GM11168 (cell line): ENCODE measurements around the gene TIMP3.

Experiments
- in situ Hi-C: fragments of 300-500 bp; cut with MboI; formaldehyde crosslinking; loops from one replicate; pipeline ENCODE4 v1.12.0; 2022; ENCODE audit warnings: low sequenced_read_pairs; ENCODE audit not compliant: unreplicated experiment

The TIMP3 gene

GRCh38 chr22:32824531-32825312 is 23.2 kb downstream of the TIMP3 start:
- in situ Hi-C loops, result no loop called here

- in situ Hi-C loops, result no loop called here
These were observed 25.0 kb downstream of the TIMP3 start for GRCh38 chr22:32826537-32826936.

GRCh38 chr22:32827049-32827602 is 25.6 kb downstream of the TIMP3 start:
- in situ Hi-C loops, result no loop called here

DNA sequence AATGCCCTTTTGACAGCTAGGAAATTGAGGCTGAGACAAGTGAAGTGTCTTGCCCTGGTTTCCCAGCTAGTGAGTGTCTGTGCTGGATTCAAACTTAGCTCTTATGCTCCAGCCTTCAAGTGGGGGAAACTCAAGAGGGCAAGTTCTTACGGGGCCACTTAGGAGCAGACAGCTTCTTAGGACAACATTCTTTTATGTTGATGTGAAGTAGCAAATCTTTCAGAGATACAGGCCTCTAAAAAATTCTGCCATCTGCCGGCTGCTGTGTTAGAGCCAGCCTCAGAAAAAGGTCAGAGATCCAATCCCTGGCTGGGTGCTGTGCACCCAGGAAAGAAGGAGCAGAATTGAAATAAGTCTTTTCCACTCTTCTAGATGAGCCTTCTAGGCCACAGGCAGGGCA is 26.6 kb downstream of the TIMP3 start:
- in situ Hi-C loops, result no loop called here

DNA sequence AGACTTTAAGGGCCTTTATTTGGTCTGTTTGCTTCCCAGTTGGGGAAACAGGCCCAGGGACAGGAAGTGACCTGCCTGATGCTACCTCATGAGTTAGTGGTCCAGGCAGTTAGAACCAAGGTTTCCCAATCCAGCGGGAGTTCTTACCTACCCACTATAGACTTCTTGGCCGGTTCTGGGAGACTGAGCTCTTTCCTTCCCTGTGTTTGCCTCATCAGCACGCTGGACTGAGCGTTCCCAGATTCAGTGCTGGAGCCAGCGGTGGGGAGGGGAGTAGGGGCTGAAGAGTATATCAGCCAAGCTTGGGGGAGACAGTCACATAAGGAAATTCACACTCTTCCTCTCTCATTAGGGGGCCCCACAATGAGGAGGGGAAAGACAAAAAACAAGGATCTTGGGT is 27.1 kb downstream of the TIMP3 start:
- in situ Hi-C loops, result no loop called here

- in situ Hi-C loops, result no loop called here
These were observed 27.9 kb downstream of the TIMP3 start for GRCh38 chr22:32829451-32829851.

- in situ Hi-C loops, result no loop called here
These were observed 29.0 kb downstream of the TIMP3 start for GRCh38 chr22:32830473-32830872.

- in situ Hi-C loops, result no loop called here
These were observed 29.5 kb downstream of the TIMP3 start for GRCh38 chr22:32830957-32831356.

- in situ Hi-C loops, result no loop called here
These were observed 30.1 kb downstream of the TIMP3 start for GRCh38 chr22:32831584-32831983.

DNA sequence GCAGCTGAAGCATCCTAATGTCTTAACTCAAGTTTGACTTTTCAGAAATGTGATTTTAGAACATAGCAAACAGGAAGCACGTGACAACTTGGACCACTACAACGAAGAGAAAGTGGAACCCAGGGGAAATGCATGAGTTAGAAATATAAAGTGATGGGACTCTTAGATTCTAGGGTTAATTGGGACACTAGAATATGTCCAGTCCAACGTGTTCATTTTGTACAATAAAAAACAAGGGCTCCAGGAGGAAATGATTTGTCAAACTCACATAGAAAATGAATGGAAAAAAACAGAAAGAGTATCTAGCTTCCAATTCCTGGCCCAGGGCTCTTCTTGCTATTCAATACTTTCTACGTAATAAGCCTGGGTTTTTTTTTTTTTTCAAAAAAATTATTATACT is 30.7 kb downstream of the TIMP3 start:
- in situ Hi-C loops, result no loop called here

GRCh38 chr22:32836280-32837123 is 35.0 kb downstream of the TIMP3 start:
- in situ Hi-C loops, result no loop called here

DNA sequence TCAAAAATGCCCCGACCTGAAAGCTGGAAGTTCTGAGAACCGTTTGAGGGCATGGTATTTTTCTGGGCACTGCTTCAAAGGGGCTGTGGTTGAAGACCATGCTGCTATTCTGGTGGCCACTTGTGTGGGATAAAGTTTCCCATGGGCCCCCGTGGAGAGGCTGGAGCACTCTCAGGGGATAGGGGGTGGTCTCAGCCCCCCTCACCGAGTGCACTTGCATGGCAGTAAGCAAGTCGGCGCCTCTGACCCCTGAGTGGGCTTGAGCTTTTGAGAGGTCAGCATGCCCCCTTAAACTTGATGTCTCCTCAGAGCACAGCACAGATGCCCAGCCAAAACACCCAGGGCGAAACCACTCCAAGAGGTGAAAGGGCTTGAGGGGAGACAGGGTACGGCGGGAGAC is 35.6 kb downstream of the TIMP3 start:
- in situ Hi-C loops, result no loop called here

DNA sequence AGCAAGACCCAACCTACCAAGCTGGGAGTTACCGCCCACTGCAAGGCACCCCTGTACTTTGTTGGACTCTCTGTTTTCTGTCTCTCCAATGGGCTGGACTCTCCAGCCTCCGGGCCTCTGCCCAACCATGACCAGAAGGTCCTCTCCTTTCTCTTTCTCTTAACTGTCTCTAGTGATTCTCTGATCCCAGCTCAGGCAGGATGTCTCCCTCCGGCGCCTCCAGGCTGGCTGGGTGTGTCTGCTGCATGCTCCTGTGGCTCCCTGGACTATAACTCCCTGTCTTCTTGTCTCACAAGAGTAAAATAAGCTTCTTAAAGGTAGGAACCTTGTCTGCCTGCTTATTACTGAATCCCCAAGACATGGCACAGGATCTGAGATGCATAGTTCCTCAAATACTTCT is 36.3 kb downstream of the TIMP3 start:
- in situ Hi-C loops, result no loop called here

DNA sequence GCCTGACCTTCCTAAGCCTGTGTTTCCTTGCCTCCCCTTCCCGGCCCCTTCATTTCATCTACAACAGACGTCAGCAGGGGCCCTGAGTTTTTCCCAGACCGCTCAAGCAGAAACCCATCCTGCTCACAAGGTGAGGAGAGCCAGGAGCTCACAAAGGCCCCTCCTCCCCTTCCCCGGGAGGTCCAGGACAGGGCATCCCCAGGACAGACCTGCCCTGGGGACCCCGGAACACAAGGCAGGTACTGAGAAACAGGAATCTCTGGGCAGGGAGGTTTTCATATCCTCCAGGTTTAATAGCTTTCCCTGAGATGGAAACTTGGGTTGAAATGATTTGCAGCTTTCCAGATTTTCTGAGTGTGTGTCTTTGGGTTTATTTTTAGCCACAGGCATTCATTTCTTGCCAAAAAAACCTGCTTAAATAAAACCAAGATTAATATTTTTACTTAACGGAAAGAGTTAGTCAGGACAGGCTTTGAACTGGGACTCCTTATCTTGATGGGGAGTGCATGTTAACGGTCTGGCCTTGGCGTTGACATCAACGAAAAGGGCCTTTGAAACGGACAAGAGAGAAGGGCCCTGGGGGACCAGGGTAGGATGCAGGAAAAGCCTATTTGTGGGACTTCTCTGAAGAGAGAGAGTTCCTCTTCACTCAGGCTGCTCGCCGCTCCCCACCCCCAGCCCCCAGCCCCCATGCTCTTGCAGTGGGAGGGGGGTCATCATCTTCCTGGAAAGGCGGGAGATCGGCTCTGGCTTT is 38.5 kb downstream of the TIMP3 start:
- in situ Hi-C loops, result no loop called here

GRCh38 chr22:32841175-32841574 is 39.7 kb downstream of the TIMP3 start:
- in situ Hi-C loops, result no loop called here

DNA sequence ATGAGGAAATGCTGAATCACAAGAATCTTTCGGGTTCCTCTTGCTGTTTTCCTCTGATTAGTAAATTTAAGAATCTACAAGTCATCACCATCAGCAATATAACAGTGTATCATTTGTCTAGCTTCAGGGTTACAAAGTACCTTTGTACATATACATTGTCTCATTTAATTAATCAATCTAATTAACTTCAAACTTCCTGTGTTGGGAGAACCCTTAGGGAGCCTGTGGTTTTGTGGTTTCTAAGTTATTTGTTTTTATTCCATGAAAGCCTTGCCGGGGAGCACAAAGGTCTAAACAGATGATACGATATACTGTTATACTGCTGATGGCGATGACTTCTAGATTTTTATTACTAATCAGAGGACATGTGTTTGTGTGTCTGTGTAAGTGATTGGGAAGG is 41.0 kb downstream of the TIMP3 start:
- in situ Hi-C loops, result no loop called here

GRCh38 chr22:32843300-32843699 is 41.8 kb downstream of the TIMP3 start:
- in situ Hi-C loops, result no loop called here

DNA sequence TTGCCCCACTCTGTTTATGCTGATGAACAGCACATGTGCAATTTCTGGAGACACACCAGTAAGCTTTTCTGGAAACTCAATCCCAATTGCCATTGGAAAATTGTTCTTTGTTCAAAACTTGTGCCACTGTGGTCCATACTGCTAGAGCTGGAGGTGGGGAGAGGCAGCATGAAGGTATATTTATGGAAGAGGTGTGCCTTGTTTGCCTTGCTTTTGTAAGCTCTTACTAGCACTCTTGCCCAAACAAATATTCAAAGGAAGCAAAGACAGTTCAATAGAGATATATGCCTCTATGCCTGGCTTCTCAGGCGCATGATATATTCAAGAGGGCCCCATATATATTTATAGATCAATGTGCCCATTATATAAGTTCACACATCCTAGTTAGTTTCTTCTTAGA is 42.7 kb downstream of the TIMP3 start:
- in situ Hi-C loops, result no loop called here

- in situ Hi-C loops, result no loop called here
These were observed 45.4 kb downstream of the TIMP3 start for GRCh38 chr22:32846780-32847491.

DNA sequence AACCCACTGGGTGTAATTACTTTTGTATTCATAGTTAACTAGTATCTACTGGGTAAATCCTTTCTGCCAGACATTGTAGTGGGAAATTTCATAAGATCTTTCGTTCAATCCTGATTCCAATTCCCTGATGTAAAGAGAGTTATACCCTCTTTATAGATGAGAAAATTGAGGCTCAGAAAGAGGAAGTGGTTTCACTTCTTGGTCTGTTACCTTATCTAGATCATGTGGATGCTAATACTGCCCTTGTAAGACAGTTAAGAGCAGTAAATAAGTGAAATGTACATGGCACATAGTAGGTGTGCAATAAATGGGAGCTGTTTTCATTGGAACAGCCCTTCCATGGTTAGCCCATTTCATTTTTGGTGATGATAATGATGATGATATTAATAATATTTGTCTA is 46.7 kb downstream of the TIMP3 start:
- in situ Hi-C loops, result no loop called here
